Colon (tissue), 2 donors: ENCODE measurements around the gene CAMKK2.

Experiments used
- FAIRE-seq: peaks from 2 replicates; lab custom pipeline; 2012; peaks lifted over from hg19 to GRCh38; lab: Jason Lieb, UNC
- donor health status: control.
- donor health status: control.

The CAMKK2 gene

DNA sequence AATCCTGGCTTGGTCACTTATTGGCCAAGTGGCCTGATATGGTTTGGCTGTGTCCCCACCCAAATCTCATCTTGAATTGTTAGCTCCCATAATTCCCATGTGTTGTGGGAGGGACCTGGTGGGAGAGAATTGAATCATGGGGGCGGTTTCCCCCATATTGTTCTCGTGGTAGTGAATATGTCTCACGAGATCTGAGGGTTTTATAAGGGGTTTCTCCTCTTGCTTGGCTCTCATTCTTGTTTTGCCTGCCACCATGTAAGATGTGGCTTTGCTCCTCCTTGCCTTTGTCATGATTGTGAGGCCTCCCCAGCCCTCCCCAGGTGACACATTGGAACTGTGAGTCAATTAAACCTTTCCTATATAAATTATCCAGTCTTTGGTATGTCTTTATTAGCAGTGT is 105.4 kb downstream of the CAMKK2 start:
- FAIRE-seq: no peak

DNA sequence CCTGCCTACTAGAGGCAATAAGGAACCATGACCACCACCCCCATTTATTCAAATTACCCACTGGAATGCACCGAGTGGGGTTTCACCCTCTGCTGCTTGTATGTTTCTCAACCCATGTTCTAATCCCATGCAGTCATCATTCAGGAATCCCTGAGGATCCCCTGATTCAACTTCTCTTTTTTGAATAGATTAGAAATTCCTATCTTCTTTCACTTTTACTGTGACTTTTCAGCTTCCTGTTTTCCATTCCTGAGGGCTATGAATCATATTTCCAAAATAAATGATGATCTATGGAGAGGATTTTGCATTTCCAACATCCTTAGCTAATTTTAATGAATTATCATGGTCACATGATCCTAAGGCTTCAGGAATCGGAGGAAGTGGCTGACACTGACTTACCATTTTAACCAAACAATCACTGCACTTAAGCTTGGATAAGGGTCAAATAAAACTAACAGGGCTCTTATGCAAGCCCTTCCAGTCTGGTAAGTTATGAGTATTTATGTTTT is 105.9 kb downstream of the CAMKK2 start:
- no peak for FAIRE-seq

DNA sequence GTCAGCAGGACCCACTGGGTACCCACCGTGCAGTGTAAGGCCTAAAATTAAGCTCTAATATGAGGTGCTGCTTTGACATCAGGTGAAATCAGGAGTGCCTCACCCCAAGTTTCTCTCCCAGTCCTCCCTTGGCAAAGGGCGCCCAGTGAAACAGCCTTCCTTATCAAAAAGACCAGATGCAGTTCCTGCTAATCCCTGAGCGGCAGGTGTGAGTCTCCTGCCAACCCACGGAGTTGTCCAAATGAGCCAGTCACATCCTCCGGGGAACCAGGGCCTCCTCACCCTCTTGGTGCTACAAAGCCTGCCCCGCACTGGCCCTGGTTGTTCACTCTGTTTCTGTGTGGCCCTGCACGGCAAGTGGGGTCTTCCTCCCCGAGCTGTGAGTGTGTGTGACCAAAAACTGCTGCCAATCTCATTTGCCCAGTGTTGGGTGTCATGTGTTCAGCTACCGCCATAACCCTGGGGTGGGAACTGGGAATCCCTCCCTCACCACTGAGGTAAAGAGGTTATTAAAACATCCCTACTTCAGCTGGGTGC is 106.8 kb downstream of the CAMKK2 start:
- FAIRE-seq: no peak

DNA sequence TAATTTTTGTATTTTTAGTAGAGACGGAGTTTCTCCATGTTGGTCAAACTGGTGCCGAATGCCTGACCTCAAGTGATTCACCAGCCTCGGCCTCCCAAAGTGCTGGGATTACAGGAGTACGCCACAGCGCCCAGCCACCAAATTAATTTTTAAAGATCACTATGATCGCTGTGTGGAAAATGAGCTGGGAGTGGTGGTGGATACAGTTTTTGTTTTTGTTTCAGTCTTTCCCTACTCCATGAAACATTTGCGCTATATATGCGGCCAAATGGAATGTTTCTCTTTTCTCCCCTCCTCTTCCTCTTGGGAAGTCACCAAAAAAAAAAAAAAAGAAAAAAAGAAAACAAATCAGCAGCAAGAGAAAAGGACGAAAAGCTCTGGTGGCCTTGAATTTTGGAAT is 107.4 kb downstream of the CAMKK2 start:
- FAIRE-seq: no peak

DNA sequence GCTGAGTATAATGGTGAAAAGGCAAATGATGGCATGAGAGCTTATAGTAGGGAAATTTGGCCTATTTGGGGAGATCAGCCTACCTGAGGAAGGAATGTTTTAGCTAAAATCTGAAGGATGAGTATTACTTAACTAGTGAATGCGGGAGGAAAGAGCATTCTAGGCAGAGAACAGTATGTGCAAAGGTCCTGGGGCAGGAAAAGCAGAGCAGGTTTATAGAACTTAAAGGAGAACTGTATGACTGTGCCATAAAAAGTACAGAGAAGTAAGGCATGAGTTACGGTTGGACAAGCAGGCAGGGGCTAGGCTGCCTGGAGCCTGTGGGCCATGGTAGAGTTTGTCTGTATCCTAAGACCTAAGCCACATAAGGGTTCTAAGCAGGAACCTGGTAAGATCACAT is 108.3 kb downstream of the CAMKK2 start:
- no peak for FAIRE-seq
